GM06990 (cell line): ENCODE results near the gene KRT34.

Experiments
- DNase-seq: peaks from one replicate; pipeline ENCODE4 v3.0.0-alpha.2; 2011; ENCODE audit not compliant: insufficient read length; ENCODE audit errors: extremely low read depth
- H3K27me3 ChIP-seq: replicated peaks from 2 replicates; pipeline ENCODE4 v1.6.0; 2011; ENCODE audit warnings: low read length; ENCODE audit not compliant: control insufficient read depth, insufficient read depth
- H3K36me3 ChIP-seq: 2 replicates; pipeline ENCODE4 v1.5.1; 2011; ENCODE audit warnings: low read length; ENCODE audit not compliant: control insufficient read depth, insufficient read depth
- H3K4me3 ChIP-seq: replicated peaks from 2 replicates; pipeline ENCODE4 v1.5.1; 2011; ENCODE audit warnings: low read depth, mild to moderate bottlenecking, control low read depth, low read length
- CTCF ChIP-seq: IDR thresholded peaks from 2 replicates; pipeline ENCODE4 v1.5.1; 2011; ENCODE audit warnings: low read length, control low read depth, mild to moderate bottlenecking, inconsistent platforms; ENCODE audit not compliant: insufficient read depth, poor library complexity, severe bottlenecking

KRT34 gene

GRCh38 chr17:41345992-41346391, 36.1 kb downstream of the KRT34 start:
- no peak for DNase-seq
- Histone ChIP-seq H3K27me3 (peaks cover 2% of the 10 kb centered on the region; the same call in 1 of the 2 replicates), H3K4me3 (no peak overlapping the region), H3K36me3 (no peaks in the 10 kb centered on the region)
- TF ChIP-seq CTCF, result no peak

- H3K36me3 ChIP-seq, result no peaks in the 10 kb centered on the region
- no peak for TF ChIP-seq CTCF
- H3K27me3 ChIP-seq, result peaks cover 2% of the 10 kb centered on the region; the same call in 1 of the 2 replicates
- DNase-seq, result no peak
- H3K4me3 ChIP-seq, result no peak overlapping the region
Measured at GRCh38 chr17:41343029-41343428, 39.1 kb downstream of the KRT34 start.

- Histone ChIP-seq H3K4me3 (no peak overlapping the region), H3K27me3 (peaks cover 2% of the 10 kb centered on the region; the same call in 1 of the 2 replicates), H3K36me3 (no peaks in the 10 kb centered on the region)
- TF ChIP-seq CTCF, result no peak
- no peak for DNase-seq
Measured at GRCh38 chr17:41340934-41341861, 40.9 kb downstream of the KRT34 start.

GRCh38 chr17:41340494-41340893, 41.6 kb downstream of the KRT34 start:
- DNase-seq, result no peak
- H3K4me3 ChIP-seq, result no peak overlapping the region
- no peaks in the 10 kb centered on the region for H3K36me3 ChIP-seq
- TF ChIP-seq CTCF, result no peak
- H3K27me3 ChIP-seq, result peaks cover 2% of the 10 kb centered on the region; the same call in 1 of the 2 replicates

- TF ChIP-seq CTCF, result no peak
- no peak overlapping the region for H3K4me3 ChIP-seq
- H3K36me3 ChIP-seq, result no peaks in the 10 kb centered on the region
- peaks cover 2% of the 10 kb centered on the region; the same call in 1 of the 2 replicates for H3K27me3 ChIP-seq
- no peak for DNase-seq
Measured at GRCh38 chr17:41339571-41340172, 42.4 kb downstream of the KRT34 start.
